Fibroblast of gingiva (primary cell): ENCODE results near the gene ARSG.

ENCODE experiments used
- DNase-seq: peaks from one replicate; pipeline ENCODE4 v3.0.0-alpha.2; 2011; ENCODE audit warnings: low read depth

Gene ARSG

DNA sequence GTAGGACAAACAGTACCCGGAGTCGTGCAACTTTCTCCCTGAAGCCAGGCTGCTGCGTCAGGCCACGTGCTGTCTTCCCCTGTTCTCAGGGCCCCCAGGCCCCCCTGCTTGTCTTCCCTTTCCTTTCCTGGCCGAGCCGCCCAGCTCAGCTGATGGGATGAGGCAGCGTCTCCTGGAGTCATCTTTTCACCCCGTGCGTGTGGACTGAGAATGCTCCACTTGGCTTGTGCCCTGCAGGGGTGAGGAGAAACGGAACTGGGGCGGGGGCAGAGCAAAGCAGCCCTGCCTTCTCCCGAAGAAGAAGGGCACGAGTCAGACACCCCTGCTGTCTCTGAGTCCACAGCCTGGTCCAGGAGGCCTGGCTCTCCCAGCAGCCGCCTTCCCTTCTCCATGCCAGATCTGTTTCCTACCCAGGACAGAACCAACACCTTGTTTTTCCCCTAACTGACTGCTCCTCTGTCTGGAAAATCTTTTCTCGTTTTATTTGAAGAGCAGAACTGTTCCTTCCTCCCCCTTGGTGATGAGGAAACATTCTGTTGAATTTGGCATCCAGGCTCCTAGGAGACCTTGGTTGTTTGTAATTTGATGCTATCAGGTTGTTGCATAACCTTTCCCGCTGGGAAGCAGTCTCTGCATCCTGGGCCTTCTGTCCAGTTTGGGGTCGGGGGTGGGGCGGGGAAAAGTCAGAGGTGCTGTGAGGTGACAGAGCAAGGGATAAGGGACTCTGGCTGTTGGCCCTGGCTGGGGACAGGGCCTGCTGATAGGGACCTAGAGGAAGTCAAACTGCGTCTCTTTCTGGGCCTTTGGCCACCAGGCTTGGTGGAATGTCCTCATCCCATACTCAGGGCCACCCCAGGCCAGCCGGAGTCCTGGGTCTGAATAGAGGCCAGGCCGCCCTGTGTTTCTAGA lies 87.2 kb downstream of the ARSG start:
- DNase-seq = peak; percentile 100

DNA sequence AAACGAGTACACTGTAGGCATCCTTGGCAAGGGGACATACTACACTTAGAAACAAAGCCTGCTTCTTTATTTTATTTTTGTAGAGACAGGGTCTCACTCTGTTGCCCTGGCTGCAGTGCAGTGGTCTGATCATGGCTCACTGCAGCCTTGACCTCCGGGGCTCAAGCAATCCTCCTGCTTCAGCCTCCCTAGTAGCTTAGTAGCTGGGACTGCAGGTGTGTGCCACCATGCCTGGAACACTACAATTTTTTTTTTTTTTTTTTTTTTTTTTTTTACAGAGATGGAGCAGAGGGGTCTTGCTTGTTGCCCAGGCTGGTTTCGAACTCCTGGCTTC lies 87.8 kb downstream of the ARSG start:
- no peak for DNase-seq

DNA sequence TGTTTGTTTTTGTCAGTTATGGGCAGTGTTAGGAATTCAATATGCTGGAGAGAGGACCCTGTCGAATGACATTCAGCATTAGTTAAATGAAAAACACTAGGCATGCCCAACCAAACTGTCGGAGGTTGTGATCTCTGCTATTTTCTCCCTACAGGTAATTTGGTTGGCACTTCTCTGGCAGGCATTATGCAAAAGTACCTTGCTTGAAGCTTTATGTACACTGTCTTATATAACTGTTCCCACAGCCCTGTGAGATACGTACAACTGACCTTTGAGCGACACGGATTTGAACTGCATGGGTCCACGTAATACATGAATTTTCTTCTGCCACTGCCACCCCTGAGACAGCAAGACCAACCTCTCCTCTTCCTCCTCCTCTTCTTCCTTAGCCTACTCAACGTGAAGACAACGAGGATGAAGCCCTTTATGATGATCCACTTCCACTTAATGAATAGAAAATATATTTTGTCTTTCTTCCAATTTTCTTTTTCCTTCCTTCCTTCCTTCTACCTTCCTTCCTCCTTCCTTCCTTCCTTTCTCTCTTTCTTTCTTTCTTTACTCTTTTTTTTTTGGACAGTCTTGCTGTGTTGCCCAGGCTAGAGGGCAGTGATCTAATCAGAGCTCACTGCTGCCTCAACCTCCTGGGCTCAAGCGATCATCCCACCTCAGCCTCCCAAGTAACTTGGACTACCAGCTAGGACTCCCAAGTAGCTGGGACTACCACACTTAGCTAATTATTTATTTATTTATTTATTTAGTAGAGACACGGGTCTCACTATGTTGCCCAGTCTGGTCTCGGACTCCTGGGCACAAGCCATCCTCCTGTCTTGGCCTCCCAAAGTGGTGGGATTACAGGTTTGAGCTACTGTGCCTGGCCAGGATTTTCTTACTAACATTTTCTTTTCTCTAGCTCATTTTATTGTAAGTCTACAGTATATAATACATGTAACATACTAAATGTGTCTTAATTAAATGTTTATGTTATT lies 88.7 kb downstream of the ARSG start:
- DNase-seq = no peak

GRCh38 chr17:68381076-68381900 lies 90.0 kb downstream of the ARSG start:
- peak; percentile 98 for DNase-seq

- DNase-seq = no peak
Observed at GRCh38 chr17:68382582-68383085, 91.3 kb downstream of the ARSG start.

DNA sequence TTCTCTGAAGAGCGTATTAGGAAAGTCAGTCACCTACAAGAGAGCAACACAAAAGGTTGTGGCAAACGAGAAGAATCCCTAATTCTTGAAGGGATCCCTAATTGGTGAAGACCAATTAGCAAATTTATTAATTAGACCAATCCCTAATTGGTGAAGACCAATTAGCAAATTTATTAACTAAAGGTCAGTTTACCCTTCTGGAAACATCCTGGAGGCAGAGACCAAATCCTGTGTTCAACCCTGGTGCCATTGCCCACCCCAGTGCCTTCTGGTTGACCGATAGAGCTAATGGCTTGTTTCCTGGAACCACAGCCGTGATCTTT lies 91.8 kb downstream of the ARSG start:
- DNase-seq = no peak

GRCh38 chr17:68383443-68384321 lies 92.4 kb downstream of the ARSG start:
- DNase-seq = peak; percentile 95

DNA sequence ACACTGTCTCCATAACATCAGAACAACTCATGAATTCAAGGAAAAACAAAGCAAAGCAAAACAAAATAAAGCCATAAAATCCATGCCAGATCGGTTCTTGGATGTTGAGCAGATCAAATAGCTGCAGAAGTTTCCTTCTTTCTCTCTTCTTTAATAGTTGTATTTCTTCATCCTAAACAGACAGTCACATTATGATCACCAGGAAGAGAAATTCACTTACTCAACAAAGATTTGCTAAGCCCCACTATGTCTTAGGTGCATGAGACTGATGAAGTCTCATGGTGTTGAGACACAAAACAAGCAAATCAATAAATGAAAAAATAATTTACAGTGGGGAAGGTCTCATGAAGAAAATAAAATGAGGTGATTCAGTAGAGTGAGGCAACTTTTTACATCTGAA lies 93.2 kb downstream of the ARSG start:
- no peak for DNase-seq

GRCh38 chr17:68384941-68385340 lies 93.6 kb downstream of the ARSG start:
- DNase-seq = no peak

GRCh38 chr17:68385490-68386215 lies 94.4 kb downstream of the ARSG start:
- DNase-seq = no peak

- no peak for DNase-seq
Observed at GRCh38 chr17:68387435-68388218, 96.3 kb downstream of the ARSG start.

- DNase-seq = no peak
Observed at GRCh38 chr17:68389041-68389440, 97.7 kb downstream of the ARSG start.

- peak; percentile 85 for DNase-seq
Observed at GRCh38 chr17:68390888-68391545, 99.7 kb downstream of the ARSG start.

- peak; percentile 86 for DNase-seq
Observed at GRCh38 chr17:68391561-68392268, 100.4 kb downstream of the ARSG start.

GRCh38 chr17:68394608-68395331 lies 103.5 kb downstream of the ARSG start:
- DNase-seq = no peak

DNA sequence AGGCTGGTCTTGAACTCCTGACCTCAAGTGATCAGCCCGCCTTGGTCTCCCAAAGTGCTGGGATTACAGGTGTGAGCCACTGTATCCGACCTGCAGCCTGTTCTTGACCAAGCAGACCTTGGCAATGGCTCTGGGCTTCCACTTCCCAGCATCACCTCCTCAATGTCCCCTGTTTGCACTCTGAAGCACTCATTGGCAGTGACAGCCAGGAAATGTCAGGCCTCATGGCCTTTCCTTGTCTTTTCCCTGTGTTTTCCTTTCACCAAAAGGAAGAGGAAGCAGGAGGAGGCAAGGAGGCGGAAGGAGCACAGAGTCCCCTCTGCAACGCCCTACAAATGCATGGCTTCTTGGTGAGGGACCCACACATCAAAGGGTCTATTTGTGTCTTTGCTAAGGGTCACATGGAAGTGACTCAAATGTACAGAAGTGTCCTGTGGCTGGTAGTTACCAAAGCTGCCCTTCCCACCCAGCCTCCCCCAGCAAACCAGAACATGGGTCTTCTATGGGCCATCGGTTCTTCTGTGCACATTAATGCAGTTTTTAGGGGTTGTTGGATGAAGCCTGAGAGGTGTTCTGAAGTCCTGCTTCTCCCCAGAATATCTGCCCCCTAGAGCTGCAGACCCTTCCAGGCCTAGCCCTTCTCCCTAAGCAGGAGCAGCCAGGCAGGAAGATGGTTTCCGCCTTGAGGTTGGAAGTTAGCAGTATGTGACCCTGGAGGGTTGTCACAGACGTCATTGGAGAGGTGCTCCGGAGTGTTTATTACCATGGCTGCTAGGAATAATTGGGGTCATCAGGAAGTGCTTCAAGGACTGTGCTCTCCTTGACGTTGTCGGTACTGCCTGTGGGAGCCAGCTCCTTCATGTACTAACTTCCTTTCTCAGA lies 105.2 kb downstream of the ARSG start:
- no peak for DNase-seq
